Measurements from ENCODE around the gene AHCYL2. TPM values are rescaled to one million over a fixed set of nuclear protein-coding genes. Genes with fewer than 3 reads are reported as not detected.

AHCYL2 gene
- total and polyA plus RNA-seq, 2 of the 8 experiments (the other 6 are each of a cell fraction or from before 2014, with no cell fraction given) = 20.7 to 25.4 TPM

GRCh38 chr7:129443612-129444011, 218.8 kb downstream of the AHCYL2 start:
- 88% methylated on average over 2 of the region's 2 CpGs; no CpG with 5 or more reads in 1 of the 2 experiments for WGBS, 2 experiments (ENCODE audit: extremely low coverage in 1 of 2, insufficient coverage in 1 of 2, insufficient read length in 1 of 2, insufficient replicate concordance in 2 of 2, low coverage in 1 of 2, low lambda C conversion rate in 2 of 2, missing lambda C conversion rate in 1 of 2)
- no peak overlapping the region for H2BK20ac ChIP-seq (ENCODE audit: low read length)
- no peak for FAIRE-seq

More at GRCh38 chr7:129443612-129444011, 218.8 kb downstream of the AHCYL2 start:
- Histone ChIP-seq H3K27ac (ENCODE audit: low read depth, low read length) (no peak overlapping the region), H3K36me3 (ENCODE audit: control insufficient read depth in 2 of 4, insufficient read depth in 4 of 4, low read length in 3 of 4) (peaks cover 2 to 20% (median 12%) of the 10 kb centered on the region in 4 experiments; a peak in 7 of 8 replicates), H3K4me3 (ENCODE audit: extremely low read depth in 1 of 4, insufficient read depth in 2 of 4, low read depth in 3 of 4, low read length in 4 of 4) (no peak overlapping the region), H3K4me2 (ENCODE audit: insufficient read depth in 1 of 2, low read depth in 2 of 2, low read length in 2 of 2) (no peak overlapping the region), H3K79me1 (ENCODE audit: low read depth, low read length) (no peaks in the 10 kb centered on the region), H3K23ac (ENCODE audit: insufficient read length) (no peak overlapping the region), H3K56ac (replicated peaks; ENCODE audit: insufficient read length, low read depth, low read length) (no peak overlapping the region), H3K4me1 (replicated peaks in 1 of 4; ENCODE audit: control insufficient read depth in 3 of 4, insufficient read depth in 4 of 4, low read length in 3 of 4) (no peaks in the 10 kb centered on the region), H2BK15ac (ENCODE audit: low read length) (no peak overlapping the region), H4K5ac (ENCODE audit: insufficient read length, low read depth, low read length) (no peak overlapping the region), H3K79me2 (ENCODE audit: control insufficient read depth in 1 of 2, insufficient read depth in 2 of 2, low read length in 2 of 2) (no peaks in the 10 kb centered on the region), H3K9me3 (ENCODE audit: insufficient read depth in 2 of 2, low read depth in 1 of 2, low read length in 1 of 2) (peaks cover 4% of the 10 kb centered on the region in 2 experiments; a peak in 2 of 4 replicates), H4K8ac (ENCODE audit: extremely low read depth, insufficient read depth, low read length) (no peak overlapping the region), H3K23me2 (ENCODE audit: low read depth, low read length) (no peaks in the 10 kb centered on the region), H2AK5ac (ENCODE audit: low read depth, low read length) (no peak overlapping the region), H2BK120ac (replicated peaks; ENCODE audit: low read depth, low read length) (no peak overlapping the region), H3K18ac (ENCODE audit: extremely low read depth, low read length) (no peak overlapping the region), H4K91ac (replicated peaks; ENCODE audit: insufficient read length, low read length) (no peak overlapping the region), H2BK5ac (ENCODE audit: low read depth, low read length) (no peak overlapping the region), H2AFZ (ENCODE audit: low read length) (no peak overlapping the region), H3K4ac (replicated peaks; ENCODE audit: insufficient read length, low read depth, low read length) (no peak overlapping the region), H3K9ac (replicated peaks in 1 of 4; ENCODE audit: extremely low read depth in 1 of 4, low read depth in 3 of 4, low read length in 3 of 4) (no peak overlapping the region), H4K20me1 (replicated peaks in 1 of 2; ENCODE audit: control insufficient read depth in 1 of 2, insufficient read depth in 2 of 2, low read length in 2 of 2) (no peaks in the 10 kb centered on the region), H3K14ac (ENCODE audit: insufficient read length) (no peak overlapping the region), H2BK12ac (ENCODE audit: low read depth, low read length) (no peak overlapping the region), H3K27me3 (replicated peaks in 1 of 4; ENCODE audit: control insufficient read depth in 3 of 4, extremely low read depth in 1 of 4, insufficient read depth in 3 of 4, low read length in 3 of 4) (no peaks in the 10 kb centered on the region)
- TF ChIP-seq ZNF274 (IDR thresholded peaks at IDR 0.05; ENCODE audit: borderline replicate concordance, extremely low read depth, low read length) (no peak), RXRA (IDR thresholded peaks at IDR 0.05; ENCODE audit: insufficient read depth, low read depth, low read length) (no peak), SIRT6 (IDR thresholded peaks at IDR 0.05; ENCODE audit: low read length) (no peak), PHF8 (conservative IDR thresholded peaks at IDR 0.05; ENCODE audit: low read depth, low read length) (no peak), EP300 (IDR thresholded peaks at IDR 0.05; ENCODE audit: borderline replicate concordance in 1 of 2, low read depth in 2 of 2, low read length in 2 of 2) (no peak)
- DNase-seq (ENCODE audit: low read depth in 1 of 2, low spot score in 2 of 2) = no peak
- ChIA-PET CTCF (ENCODE audit: partially characterized antibody) (interaction anchor here (0.7 to 1.7 kb wide), 8 partner anchors 18 to 172 kb away, joined by 3 to 6 read pairs (median 3); no protein-coding TSS in a partner anchor), POLR2A (ENCODE audit: partially characterized antibody) (interaction anchor here (0.9 to 1.1 kb wide), 2 partner anchors 9 to 11 kb away, joined by 3 read pairs; partner anchors contain the start of gene STRIP2)
